ENCODE data around the gene NCOA7.

GRCh38 chr6:125854355-125854754 lies 63.6 kb downstream of the NCOA7 start:
- TF ChIP-seq CTCF (IDR thresholded peaks at IDR 0.05 in 2 of 3, conservative IDR thresholded peaks at IDR 0.05 in 1 of 3; ENCODE audit: borderline replicate concordance in 1 of 3, insufficient read depth in 1 of 3, low read depth in 2 of 3, low read length in 2 of 3), result no peak
- no peak for TF ChIP-seq EZH2 (IDR thresholded peaks at IDR 0.05)
- TF ChIP-seq EZH2phosphoT487 (IDR thresholded peaks at IDR 0.05; ENCODE audit: borderline replicate concordance), result no peak
- TF ChIP-seq POLR2A (IDR thresholded peaks at IDR 0.05; ENCODE audit: borderline replicate concordance, extremely low read depth, insufficient read depth, insufficient read length), result no peak
- TF ChIP-seq RAD21 (IDR thresholded peaks at IDR 0.05; ENCODE audit: low read depth), result no peak
- no peak for TF ChIP-seq POLR2AphosphoS5 (IDR thresholded peaks at IDR 0.05; ENCODE audit: low read depth, low read length)
- no peak for TF ChIP-seq ATF3 (IDR thresholded peaks at IDR 0.05)
- TF ChIP-seq ZBTB33 (IDR thresholded peaks at IDR 0.05; ENCODE audit: extremely low read depth, insufficient replicate concordance, low read length), result no peak
